Urothelium cell line (cell line): ENCODE results near the gene SLCO2A1.

ENCODE experiments used
- DNase-seq: peaks from one replicate; pipeline ENCODE4 v3.0.0; 2011; ENCODE audit warnings: low spot score, mixed read lengths
- FAIRE-seq: peaks from 2 replicates; lab custom pipeline; 2011; peaks lifted over from hg19 to GRCh38; lab: Jason Lieb, UNC

The SLCO2A1 gene

GRCh38 chr3:133956353-133956752 is 73.4 kb downstream of the SLCO2A1 start:
- DNase-seq (no peak), FAIRE-seq (no peak)

- no peak for FAIRE-seq
- no peak for DNase-seq
These were observed 73.8 kb downstream of the SLCO2A1 start for GRCh38 chr3:133955892-133956291.

- no peak for DNase-seq
- no peak for FAIRE-seq
These were observed 74.9 kb downstream of the SLCO2A1 start for GRCh38 chr3:133954717-133955360.

- FAIRE-seq (no peak), DNase-seq (no peak)
These were observed 76.4 kb downstream of the SLCO2A1 start for GRCh38 chr3:133953297-133953696.

- no peak for DNase-seq
These were observed 80.3 kb downstream of the SLCO2A1 start for GRCh38 chr3:133949438-133949837.

GRCh38 chr3:133948996-133949395 is 80.7 kb downstream of the SLCO2A1 start:
- FAIRE-seq (no peak), DNase-seq (no peak)

More at GRCh38 chr3:133949438-133949837, 80.3 kb downstream of the SLCO2A1 start:
- FAIRE-seq: no peak

GRCh38 chr3:133948131-133948810 is 81.5 kb downstream of the SLCO2A1 start:
- DNase-seq: no peak
- FAIRE-seq: no peak

GRCh38 chr3:133945381-133946095 is 84.2 kb downstream of the SLCO2A1 start:
- FAIRE-seq: no peak
- DNase-seq: no peak

GRCh38 chr3:133944641-133945380 is 84.9 kb downstream of the SLCO2A1 start:
- FAIRE-seq (peak; percentile 79), DNase-seq (peak; percentile 72)

GRCh38 chr3:133944181-133944580 is 85.5 kb downstream of the SLCO2A1 start:
- FAIRE-seq (no peak), DNase-seq (peak; percentile 25)

- DNase-seq (peak; percentile 79), FAIRE-seq (peak; percentile 61)
These were observed 86.0 kb downstream of the SLCO2A1 start for GRCh38 chr3:133943639-133944141.

- DNase-seq (peak; percentile 30), FAIRE-seq (no peak)
These were observed 86.6 kb downstream of the SLCO2A1 start for GRCh38 chr3:133943031-133943535.

- FAIRE-seq (no peak), DNase-seq (no peak)
These were observed 88.3 kb downstream of the SLCO2A1 start for GRCh38 chr3:133941415-133941821.

GRCh38 chr3:133940536-133940935 is 89.2 kb downstream of the SLCO2A1 start:
- FAIRE-seq: no peak
- no peak for DNase-seq

- FAIRE-seq: no peak
- DNase-seq: no peak
These were observed 90.3 kb downstream of the SLCO2A1 start for GRCh38 chr3:133939463-133939835.

GRCh38 chr3:133938770-133939462 is 90.8 kb downstream of the SLCO2A1 start:
- DNase-seq (no peak), FAIRE-seq (no peak)

- DNase-seq (no peak), FAIRE-seq (no peak)
These were observed 91.7 kb downstream of the SLCO2A1 start for GRCh38 chr3:133937756-133938601.

GRCh38 chr3:133937061-133937686 is 92.6 kb downstream of the SLCO2A1 start:
- FAIRE-seq (no peak), DNase-seq (no peak)
